ENCODE measurements around the gene MCTP1.
A peak's percentile ranks its signal among the peaks of the same experiment; 100 is the strongest.

MCTP1 gene

DNA sequence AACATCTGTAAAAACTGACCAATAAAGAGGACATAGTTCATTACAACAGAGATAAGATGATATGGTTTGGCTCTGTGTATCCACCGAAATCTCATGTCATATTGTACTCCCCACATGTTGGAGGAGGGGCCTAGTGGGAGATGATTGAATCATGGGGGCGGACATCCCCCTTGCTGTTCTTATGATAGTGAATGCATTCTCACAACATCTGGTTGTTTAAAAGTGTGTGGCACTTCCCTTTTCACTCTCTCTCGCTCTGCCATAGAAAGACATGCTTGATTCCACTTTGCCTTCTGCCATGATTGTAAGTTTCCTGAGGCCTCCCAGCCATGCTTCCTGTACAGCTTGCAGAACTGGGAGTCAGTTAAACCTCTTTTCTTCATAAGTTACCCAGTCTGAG lies 373.6 kb downstream of the MCTP1 start:
- H3K36me3 ChIP-seq (replicated peaks), result no peaks in the 10 kb centered on the region
- in situ Hi-C loops (cut with HindIII; ENCODE audit: low pct_ligation_motif_present, low sequenced_read_pairs), result no loop called here
- no peak overlapping the region for H3K4me3 ChIP-seq (ENCODE audit: low read depth, low read length)
- H3K27me3 ChIP-seq (replicated peaks), result no peaks in the 10 kb centered on the region
- no peak overlapping the region for H3K27ac ChIP-seq
- no peak for DNase-seq
- TF ChIP-seq, protein P1, sequence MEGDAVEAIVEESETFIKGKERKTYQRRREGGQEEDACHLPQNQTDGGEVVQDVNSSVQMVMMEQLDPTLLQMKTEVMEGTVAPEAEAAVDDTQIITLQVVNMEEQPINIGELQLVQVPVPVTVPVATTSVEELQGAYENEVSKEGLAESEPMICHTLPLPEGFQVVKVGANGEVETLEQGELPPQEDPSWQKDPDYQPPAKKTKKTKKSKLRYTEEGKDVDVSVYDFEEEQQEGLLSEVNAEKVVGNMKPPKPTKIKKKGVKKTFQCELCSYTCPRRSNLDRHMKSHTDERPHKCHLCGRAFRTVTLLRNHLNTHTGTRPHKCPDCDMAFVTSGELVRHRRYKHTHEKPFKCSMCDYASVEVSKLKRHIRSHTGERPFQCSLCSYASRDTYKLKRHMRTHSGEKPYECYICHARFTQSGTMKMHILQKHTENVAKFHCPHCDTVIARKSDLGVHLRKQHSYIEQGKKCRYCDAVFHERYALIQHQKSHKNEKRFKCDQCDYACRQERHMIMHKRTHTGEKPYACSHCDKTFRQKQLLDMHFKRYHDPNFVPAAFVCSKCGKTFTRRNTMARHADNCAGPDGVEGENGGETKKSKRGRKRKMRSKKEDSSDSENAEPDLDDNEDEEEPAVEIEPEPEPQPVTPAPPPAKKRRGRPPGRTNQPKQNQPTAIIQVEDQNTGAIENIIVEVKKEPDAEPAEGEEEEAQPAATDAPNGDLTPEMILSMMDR (IDR thresholded peaks at IDR 0.05; ENCODE audit: low read depth, low read length, missing control alignments), result no peak

DNA sequence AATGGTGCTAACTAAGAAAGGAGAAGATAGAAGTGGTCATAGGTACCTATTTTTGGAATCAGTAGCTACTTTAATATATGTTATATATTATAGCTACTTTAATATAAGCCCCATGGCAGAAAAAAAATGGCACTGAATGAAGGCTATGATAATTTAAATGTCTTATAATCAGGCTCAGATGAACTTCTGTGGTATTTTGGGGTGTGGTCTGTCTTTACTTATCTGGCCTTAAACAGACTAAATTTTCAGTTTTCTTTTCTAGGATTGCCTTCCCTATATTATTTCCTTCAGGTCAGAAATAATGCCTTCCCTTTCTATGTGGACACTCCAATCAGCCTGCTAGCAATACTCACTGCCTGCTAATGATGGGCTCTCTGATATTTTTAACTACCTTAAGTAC lies 374.2 kb downstream of the MCTP1 start:
- no peak overlapping the region for H3K27ac ChIP-seq
- no peak overlapping the region for H3K4me3 ChIP-seq (ENCODE audit: low read depth, low read length)
- H3K27me3 ChIP-seq (replicated peaks), result no peaks in the 10 kb centered on the region
- TF ChIP-seq, protein P1 (IDR thresholded peaks at IDR 0.05; ENCODE audit: low read depth, low read length, missing control alignments), result no peak
- H3K36me3 ChIP-seq (replicated peaks), result no peaks in the 10 kb centered on the region
- DNase-seq, result no peak
- in situ Hi-C loops (cut with HindIII; ENCODE audit: low pct_ligation_motif_present, low sequenced_read_pairs), result no loop called here

DNA sequence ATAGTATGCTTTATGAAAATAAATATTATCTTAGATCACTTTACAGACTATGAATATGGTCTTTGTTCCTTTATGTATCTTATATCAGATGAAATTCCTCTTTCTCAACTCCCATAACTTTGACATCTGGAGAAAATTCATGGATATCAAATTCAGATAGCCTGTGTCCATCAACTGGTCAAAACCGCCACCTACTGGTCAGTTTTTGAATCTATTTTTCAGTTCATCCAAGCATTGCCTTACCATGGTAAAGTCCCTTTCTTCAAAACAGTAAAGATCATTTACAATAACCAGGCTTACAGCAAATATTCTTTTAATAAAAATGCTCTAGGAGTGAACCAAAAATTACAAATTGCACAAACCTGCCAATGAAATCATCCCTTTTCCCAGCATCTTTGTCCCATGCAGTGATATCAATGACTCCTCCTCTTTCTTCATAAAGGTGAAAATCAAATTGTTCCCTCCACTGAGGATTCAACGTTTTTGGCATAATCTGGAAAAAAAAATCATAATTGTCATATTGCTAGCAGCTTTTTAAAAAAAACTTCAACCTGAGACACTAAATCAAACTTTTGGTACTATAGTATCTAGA lies 375.9 kb downstream of the MCTP1 start:
- peak; percentile 52 for DNase-seq

DNA sequence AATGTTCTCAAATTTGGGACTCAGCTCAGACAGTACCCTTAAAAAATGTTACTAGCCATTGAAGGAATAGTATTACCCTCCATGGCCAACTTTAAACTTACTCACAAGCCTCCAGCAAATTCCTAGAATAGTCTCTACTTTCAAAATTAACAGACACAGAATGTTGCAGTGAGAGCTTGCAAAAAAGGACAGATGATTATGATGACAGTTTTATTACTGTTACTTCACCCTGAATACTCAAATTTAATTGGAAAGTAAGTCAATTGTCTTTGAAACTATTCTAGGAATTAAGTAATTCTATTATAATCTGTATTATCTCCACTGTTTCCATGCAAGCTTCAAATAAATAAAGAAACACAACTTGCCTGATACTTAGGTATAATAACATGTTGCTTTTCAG lies 378.1 kb downstream of the MCTP1 start:
- no peak overlapping the region for H3K4me3 ChIP-seq (ENCODE audit: low read depth, low read length)
- DNase-seq, result no peak
- in situ Hi-C loops (cut with HindIII; ENCODE audit: low pct_ligation_motif_present, low sequenced_read_pairs), result no loop called here
- no peaks in the 10 kb centered on the region for H3K27me3 ChIP-seq (replicated peaks)
- H3K27ac ChIP-seq, result no peak overlapping the region
- TF ChIP-seq, protein P1 (IDR thresholded peaks at IDR 0.05; ENCODE audit: low read depth, low read length, missing control alignments), result no peak
- no peaks in the 10 kb centered on the region for H3K36me3 ChIP-seq (replicated peaks)

More for the DNA sequence above, 375.9 kb downstream of the MCTP1 start:
- Histone ChIP-seq H3K27me3 (replicated peaks) (no peaks in the 10 kb centered on the region), H3K36me3 (replicated peaks) (no peaks in the 10 kb centered on the region), H3K4me3 (ENCODE audit: low read depth, low read length) (no peak overlapping the region), H3K27ac (no peak overlapping the region)
- in situ Hi-C loops (cut with HindIII; ENCODE audit: low pct_ligation_motif_present, low sequenced_read_pairs), result no loop called here
- TF ChIP-seq, protein P1 (IDR thresholded peaks at IDR 0.05; ENCODE audit: low read depth, low read length, missing control alignments), result peak; percentile 67

DNA sequence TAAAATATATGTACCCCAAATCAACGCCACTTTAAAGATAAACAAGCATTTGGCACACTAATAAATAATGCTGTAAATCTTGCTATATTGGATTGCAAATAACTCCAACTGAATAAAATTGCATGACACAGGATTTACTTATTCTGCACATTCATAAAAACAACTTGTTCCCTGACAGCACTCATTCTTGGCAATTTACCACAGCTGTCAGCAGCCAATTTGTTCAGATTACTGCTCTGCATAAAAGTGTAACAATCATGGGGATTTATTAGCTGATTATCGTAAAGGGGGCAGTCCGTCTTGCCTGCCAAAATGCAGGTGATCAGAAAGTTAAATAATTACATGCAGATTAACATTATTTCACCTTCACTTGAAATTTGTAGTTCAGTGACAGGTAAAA lies 381.2 kb downstream of the MCTP1 start:
- Histone ChIP-seq H3K27me3 (replicated peaks) (no peaks in the 10 kb centered on the region), H3K4me3 (ENCODE audit: low read depth, low read length) (no peak overlapping the region), H3K27ac (no peak overlapping the region), H3K36me3 (replicated peaks) (no peaks in the 10 kb centered on the region)
- TF ChIP-seq, protein P1 (IDR thresholded peaks at IDR 0.05; ENCODE audit: low read depth, low read length, missing control alignments), result no peak
- in situ Hi-C loops (cut with HindIII; ENCODE audit: low pct_ligation_motif_present, low sequenced_read_pairs), result no loop called here
- no peak for DNase-seq

All from brain microvascular endothelial cell (primary cell).